MM.1S (cell line): Measurements from ENCODE around the gene EDC3.

Source experiments
- CTCF ChIP-seq: fragments of 300-600 bp; sonication (generic); IDR thresholded peaks from 2 replicates; pipeline ENCODE4 v1.5.1; 2016; ENCODE audit warnings: antibody characterized with exemption, low read length, mixed read lengths
- EZH2 ChIP-seq: fragments of 300-600 bp; sonication (generic); optimal IDR thresholded peaks from 2 replicates; pipeline ENCODE3; 2017; ENCODE audit warnings: low read depth, mild to moderate bottlenecking, antibody characterized with exemption, low read length, mixed read lengths
- EZH2phosphoT487 ChIP-seq: fragments of 300-600 bp; sonication (generic); IDR thresholded peaks from 2 replicates; pipeline ENCODE4 v1.6.1; 2018; ENCODE audit warnings: antibody characterized with exemption, low read length

- TF ChIP-seq CTCF (no peak), EZH2 (no peak), EZH2phosphoT487 (no peak)
Measured at GRCh38 chr15:74657846-74658245, 38.0 kb downstream of the EDC3 start.
